HEK293 (cell line): ENCODE measurements around the gene PXYLP1.

ENCODE experiments used
- BCL11A ChIP-seq: fragments of 450-650 bp; formaldehyde crosslinking; IDR thresholded peaks from 2 replicates; pipeline ENCODE4 v1.5.1; 2016; ENCODE audit warnings: low read depth, missing biosample characterization, missing genetic modification characterization
- IKZF3 ChIP-seq: fragments of 450-650 bp; IDR thresholded peaks from 2 replicates; pipeline ENCODE4 v1.5.0; 2018; ENCODE audit warnings: missing biosample characterization, mild to moderate bottlenecking, missing genetic modification characterization, moderate library complexity
- KLF16 ChIP-seq: fragments of 450-650 bp; formaldehyde crosslinking; IDR thresholded peaks from 2 replicates; pipeline ENCODE4 v1.5.1; 2017; ENCODE audit warnings: missing biosample characterization, missing genetic modification characterization
- OSR2 ChIP-seq: fragments of 450-650 bp; formaldehyde crosslinking; IDR thresholded peaks from 2 replicates; pipeline ENCODE4 v1.5.1; 2016; ENCODE audit warnings: missing biosample characterization, missing genetic modification characterization
- YY1 ChIP-seq: fragments of 450-650 bp; formaldehyde crosslinking; IDR thresholded peaks from 2 replicates; pipeline ENCODE4 v1.5.1; 2018; ENCODE audit warnings: missing biosample characterization, missing genetic modification characterization
- ZNF121 ChIP-seq: fragments of 450-650 bp; formaldehyde crosslinking; IDR thresholded peaks from 2 replicates; pipeline ENCODE4 v1.5.1; 2016; ENCODE audit warnings: missing biosample characterization, missing genetic modification characterization
- ZNF155 ChIP-seq: fragments of 450-650 bp; formaldehyde crosslinking; IDR thresholded peaks from 2 replicates; pipeline ENCODE4 v1.5.1; 2016; ENCODE audit warnings: missing biosample characterization, missing genetic modification characterization
- ZNF274 ChIP-seq, 2 experiments: fragments of 200-500 bp in 1 of 2; fragments of 450-650 bp in 1 of 2; sonication (Bioruptor generic) in 1 of 2; formaldehyde crosslinking in 1 of 2; IDR thresholded peaks; 2 replicates each; pipeline versions ENCODE4 v1.5.1 to v1.6.1; 2014 to 2016; ENCODE audit warnings: borderline replicate concordance in 1 of 2, inconsistent platforms in 1 of 2, low read length in 1 of 2, missing biosample characterization in 1 of 2, missing genetic modification characterization in 1 of 2
- ZNF629 ChIP-seq: fragments of 450-650 bp; formaldehyde crosslinking; IDR thresholded peaks from 2 replicates; pipeline ENCODE4 v1.5.1; 2017; ENCODE audit warnings: missing biosample characterization, missing genetic modification characterization
- TF ChIP-seq, protein P1 (sequence below): fragments of 450-650 bp; formaldehyde crosslinking; IDR thresholded peaks from 2 replicates; pipeline ENCODE4 v1.5.1; 2016; ENCODE audit warnings: missing biosample characterization, missing genetic modification characterization
- TF ChIP-seq, protein P2 (sequence below): fragments of 450-650 bp; formaldehyde crosslinking; IDR thresholded peaks from 2 replicates; pipeline ENCODE4 v1.5.1; 2016; ENCODE audit warnings: missing biosample characterization, missing genetic modification characterization
- TF ChIP-seq, protein P3 (sequence below): fragments of 450-650 bp; formaldehyde crosslinking; IDR thresholded peaks from 2 replicates; pipeline ENCODE4 v1.5.1; 2016; ENCODE audit warnings: missing biosample characterization, missing genetic modification characterization
- TF ChIP-seq, protein P4 (sequence below): fragments of 450-650 bp; formaldehyde crosslinking; IDR thresholded peaks from 2 replicates; pipeline ENCODE4 v1.5.1; 2016; ENCODE audit warnings: missing biosample characterization, missing genetic modification characterization

- TF ChIP-seq BCL11A (tag by site-specific recombination) (no peak), IKZF3 (no peak), OSR2 (no peak), YY1 (tag by site-specific recombination) (no peak), KLF16 (tag by site-specific recombination) (no peak), ZNF121 (tag by site-specific recombination) (no peak), ZNF274 (IDR thresholded peaks at IDR 0.05; ENCODE audit: low read length) (no peak), ZNF274 (tag by site-specific recombination; IDR thresholded peaks at IDR 0.05; ENCODE audit: borderline replicate concordance) (no peak), ZNF629 (tag by site-specific recombination) (no peak), ZNF155 (no peak)
- TF ChIP-seq, protein P1, sequence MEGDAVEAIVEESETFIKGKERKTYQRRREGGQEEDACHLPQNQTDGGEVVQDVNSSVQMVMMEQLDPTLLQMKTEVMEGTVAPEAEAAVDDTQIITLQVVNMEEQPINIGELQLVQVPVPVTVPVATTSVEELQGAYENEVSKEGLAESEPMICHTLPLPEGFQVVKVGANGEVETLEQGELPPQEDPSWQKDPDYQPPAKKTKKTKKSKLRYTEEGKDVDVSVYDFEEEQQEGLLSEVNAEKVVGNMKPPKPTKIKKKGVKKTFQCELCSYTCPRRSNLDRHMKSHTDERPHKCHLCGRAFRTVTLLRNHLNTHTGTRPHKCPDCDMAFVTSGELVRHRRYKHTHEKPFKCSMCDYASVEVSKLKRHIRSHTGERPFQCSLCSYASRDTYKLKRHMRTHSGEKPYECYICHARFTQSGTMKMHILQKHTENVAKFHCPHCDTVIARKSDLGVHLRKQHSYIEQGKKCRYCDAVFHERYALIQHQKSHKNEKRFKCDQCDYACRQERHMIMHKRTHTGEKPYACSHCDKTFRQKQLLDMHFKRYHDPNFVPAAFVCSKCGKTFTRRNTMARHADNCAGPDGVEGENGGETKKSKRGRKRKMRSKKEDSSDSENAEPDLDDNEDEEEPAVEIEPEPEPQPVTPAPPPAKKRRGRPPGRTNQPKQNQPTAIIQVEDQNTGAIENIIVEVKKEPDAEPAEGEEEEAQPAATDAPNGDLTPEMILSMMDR (tag by site-specific recombination) = no peak
- TF ChIP-seq, protein P2, sequence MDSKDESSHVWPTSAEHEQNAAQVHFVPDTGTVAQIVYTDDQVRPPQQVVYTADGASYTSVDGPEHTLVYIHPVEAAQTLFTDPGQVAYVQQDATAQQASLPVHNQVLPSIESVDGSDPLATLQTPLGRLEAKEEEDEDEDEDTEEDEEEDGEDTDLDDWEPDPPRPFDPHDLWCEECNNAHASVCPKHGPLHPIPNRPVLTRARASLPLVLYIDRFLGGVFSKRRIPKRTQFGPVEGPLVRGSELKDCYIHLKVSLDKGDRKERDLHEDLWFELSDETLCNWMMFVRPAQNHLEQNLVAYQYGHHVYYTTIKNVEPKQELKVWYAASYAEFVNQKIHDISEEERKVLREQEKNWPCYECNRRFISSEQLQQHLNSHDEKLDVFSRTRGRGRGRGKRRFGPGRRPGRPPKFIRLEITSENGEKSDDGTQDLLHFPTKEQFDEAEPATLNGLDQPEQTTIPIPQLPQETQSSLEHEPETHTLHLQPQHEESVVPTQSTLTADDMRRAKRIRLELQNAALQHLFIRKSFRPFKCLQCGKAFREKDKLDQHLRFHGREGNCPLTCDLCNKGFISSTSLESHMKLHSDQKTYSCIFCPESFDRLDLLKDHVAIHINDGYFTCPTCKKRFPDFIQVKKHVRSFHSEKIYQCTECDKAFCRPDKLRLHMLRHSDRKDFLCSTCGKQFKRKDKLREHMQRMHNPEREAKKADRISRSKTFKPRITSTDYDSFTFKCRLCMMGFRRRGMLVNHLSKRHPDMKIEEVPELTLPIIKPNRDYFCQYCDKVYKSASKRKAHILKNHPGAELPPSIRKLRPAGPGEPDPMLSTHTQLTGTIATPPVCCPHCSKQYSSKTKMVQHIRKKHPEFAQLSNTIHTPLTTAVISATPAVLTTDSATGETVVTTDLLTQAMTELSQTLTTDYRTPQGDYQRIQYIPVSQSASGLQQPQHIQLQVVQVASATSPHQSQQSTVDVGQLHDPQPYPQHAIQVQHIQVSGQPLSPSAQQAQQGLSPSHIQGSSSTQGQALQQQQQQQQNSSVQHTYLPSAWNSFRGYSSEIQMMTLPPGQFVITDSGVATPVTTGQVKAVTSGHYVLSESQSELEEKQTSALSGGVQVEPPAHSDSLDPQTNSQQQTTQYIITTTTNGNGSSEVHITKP (tag by site-specific recombination) = no peak
- TF ChIP-seq, protein P3, sequence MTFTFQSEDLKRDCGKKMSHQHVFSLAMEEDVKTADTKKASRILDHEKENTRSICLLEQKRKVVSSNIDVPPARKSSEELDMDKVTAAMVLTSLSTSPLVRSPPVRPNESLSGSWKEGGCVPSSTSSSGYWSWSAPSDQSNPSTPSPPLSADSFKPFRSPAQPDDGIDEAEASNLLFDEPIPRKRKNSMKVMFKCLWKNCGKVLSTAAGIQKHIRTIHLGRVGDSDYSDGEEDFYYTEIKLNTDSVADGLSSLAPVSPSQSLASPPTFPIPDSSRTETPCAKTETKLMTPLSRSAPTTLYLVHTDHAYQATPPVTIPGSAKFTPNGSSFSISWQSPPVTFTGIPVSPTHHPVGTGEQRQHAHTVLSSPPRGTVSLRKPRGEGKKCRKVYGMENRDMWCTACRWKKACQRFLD = no peak
- TF ChIP-seq, protein P4, sequence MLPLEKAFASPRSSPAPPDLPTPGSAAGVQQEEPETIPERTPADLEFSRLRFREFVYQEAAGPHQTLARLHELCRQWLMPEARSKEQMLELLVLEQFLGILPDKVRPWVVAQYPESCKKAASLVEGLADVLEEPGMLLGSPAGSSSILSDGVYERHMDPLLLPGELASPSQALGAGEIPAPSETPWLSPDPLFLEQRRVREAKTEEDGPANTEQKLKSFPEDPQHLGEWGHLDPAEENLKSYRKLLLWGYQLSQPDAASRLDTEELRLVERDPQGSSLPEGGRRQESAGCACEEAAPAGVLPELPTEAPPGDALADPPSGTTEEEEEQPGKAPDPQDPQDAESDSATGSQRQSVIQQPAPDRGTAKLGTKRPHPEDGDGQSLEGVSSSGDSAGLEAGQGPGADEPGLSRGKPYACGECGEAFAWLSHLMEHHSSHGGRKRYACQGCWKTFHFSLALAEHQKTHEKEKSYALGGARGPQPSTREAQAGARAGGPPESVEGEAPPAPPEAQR (tag by site-specific recombination) = no peak
Measured at GRCh38 chr3:141279077-141279967, 47.7 kb downstream of the PXYLP1 start.
